HG03439 (cell line): ENCODE data around the gene RNF126.
"Not testable (repeated sequence)": the region's sequence is repeated elsewhere in the genome, so short reads cannot be mapped to it uniquely, and the experiment has no call there.

Source experiments
- ATAC-seq: cut with Tn5 transposase; IDR thresholded peaks from one replicate; pipeline ENCODE4 v1.9.1; 2021; ENCODE audit warnings: mild to moderate bottlenecking, moderate library complexity; ENCODE audit not compliant: unreplicated experiment

Gene RNF126

GRCh38 chr19:662962-663681 is at the start of gene RNF126:
Gene RNF126, minus strand, starts transcription at chr19:663214. Its CDS starts 93 bp downstream, at chr19:663121.
- ATAC-seq = peak; percentile 56

- ATAC-seq = no peak
Observed at GRCh38 chr19:711254-711653, 48.2 kb upstream of the RNF126 start.

GRCh38 chr19:710767-711166 is 47.8 kb upstream of the RNF126 start:
- ATAC-seq = no peak

DNA sequence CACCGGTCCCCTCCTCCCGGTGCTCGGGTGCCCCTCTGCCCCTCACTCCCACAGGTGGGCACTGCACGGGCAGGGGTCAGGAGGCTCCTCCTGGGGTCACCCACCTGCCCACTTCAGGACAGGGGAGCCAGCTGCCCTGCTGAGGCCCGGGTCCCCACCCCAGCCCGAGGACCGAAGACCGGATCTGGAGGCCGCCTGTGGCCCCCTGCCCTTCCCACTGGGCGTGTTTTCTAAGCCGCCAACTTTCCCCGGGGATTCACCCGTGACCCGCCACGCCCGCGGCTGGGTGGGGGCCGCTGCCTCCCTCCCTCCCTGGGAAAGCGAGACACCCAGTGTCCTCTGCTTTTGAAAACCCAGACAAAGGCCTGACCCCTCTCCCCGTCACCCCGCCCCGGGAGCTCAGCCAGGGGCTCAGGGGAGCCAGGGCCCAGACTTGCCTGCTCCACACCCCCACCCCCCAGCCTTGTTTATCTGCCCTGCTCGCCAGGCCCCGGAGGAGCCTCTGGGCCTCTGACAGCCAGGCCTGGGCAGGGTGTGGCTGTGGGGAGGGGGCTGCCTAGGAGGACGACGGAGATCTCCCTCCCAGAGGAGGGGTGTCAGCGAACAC is 47.1 kb upstream of the RNF126 start:
- no peak for ATAC-seq

DNA sequence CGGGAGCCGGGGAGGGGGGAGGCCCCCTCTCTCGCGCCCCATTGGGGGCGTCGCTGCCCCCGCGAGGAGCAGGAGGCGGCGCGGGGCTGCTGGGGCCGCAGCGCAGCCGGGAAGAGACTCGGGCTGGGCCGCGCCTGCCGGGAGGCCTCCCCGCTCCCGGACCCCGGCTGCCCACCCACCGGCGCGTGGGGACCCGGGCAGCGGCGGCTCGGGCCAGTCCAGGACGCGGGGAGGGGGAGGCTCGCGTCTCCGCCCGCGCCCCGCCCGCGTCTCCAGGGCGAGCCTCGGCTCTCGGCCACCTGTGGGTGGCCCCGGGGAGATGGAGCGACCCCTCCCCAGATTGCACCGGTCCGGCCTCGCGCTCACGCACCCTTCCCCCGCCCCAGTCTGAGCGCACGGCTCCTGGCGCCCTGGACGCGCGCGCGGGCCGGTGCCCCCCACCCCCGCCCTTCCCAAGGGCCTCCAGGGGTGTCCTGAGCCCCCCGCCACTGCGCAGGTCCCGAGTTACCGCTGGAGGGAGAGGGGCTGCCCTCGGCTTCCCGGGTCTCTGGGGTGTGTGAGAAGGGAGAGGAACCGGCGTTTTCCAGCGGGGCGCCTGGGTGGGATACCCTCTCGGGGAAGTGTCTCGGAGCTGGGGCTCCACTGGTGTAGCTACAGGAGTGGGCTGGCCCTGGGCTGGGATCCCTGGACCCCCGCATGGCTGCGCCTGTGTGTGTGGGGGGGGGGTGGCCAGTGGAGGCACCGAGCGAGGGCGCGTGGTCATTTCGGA is 46.4 kb upstream of the RNF126 start:
- no peak for ATAC-seq

DNA sequence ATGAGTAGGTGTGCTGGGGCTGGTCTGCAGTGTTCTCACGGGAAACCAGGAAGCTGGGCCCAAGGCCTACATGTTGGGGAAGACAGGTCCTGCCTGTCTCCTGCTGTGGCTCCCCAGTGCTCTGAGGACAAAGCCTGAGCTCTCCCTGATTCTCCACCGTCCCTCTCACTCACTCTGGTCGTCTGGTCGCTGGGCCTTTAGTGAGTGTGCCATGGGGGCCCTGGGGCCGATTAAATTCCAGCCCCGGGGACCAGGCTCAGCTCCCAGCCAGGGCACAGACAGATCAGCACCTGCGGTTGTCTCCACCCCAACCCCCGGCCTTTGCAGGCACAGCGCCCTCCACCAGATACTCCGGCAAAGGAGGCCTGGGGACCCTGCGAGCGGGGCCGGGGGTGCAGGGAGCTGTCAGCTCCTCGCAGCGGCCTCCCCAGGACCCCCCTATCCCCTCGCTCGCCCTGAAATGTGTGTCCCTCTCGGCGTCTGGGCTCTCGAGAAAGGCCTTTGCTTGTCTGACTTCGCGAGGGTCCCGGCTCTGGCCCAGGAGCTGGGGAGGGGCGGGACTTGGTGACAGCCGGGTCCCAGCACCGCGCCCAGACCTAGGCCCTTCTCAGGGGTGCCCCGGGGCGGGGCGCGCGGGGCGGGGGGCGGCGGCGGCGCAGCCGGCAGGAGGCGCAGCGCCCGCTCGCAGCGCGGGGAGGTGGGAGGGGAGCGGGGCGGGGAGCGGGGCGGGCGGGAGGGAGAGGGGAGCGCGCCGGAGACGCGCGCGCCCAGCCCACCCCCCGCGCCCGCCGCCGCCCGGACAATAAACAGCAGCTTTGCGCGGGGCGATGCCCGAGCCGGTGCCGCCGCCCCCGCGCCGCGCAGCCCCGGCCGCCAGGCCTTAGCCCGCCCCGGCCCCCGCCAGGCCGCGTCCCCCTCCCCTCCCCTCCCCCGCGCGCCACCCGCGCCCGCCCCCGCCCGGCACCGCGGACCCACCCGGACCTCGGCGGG is 45.4 kb upstream of the RNF126 start, which contains the start of gene PALM:
PALM (plus strand) TSS at position 782 of the 990 bp plus-strand sequence. CDS start 212 bp downstream, outside the sequence.
- ATAC-seq = no peak

- no peak for ATAC-seq
Observed at GRCh38 chr19:704447-704741, 41.4 kb upstream of the RNF126 start.

GRCh38 chr19:703651-704446 is 40.8 kb upstream of the RNF126 start:
- no peak for ATAC-seq

DNA sequence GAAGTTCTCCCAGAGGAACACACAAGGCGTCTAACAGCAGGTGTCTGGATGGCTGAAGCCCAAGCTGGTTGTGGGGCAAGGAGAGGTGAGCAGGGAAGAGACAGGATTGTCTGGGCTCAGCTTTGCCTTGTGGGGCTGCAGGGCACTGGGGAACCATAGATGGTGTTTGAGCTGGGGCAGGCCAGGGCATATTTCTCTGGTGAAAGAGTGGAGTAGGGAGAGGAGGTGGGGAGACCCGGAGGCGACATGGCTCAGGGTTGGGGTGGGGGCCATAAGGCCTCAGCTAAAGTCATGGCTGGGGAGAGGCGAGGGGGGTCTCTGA is 40.3 kb upstream of the RNF126 start:
- no peak for ATAC-seq

DNA sequence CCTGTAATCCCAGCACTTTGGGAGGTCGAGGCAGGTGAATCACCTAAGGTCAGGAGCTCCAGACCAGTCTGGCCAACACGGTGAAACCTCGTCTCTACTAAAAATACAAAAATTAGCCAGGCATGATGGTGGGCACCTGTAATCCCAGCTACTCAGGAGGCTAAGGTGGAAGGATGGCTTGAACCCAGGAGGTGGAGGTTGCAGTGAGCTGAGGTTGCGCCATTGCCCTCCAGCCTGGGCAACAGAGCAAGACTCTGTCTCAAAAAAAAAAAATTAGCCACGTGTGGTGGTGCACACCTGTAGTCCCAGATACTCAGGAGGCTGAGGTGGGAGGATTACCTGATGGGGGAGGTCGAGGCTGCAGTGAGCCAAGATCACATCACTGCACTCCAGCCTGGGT is 39.8 kb upstream of the RNF126 start:
- not testable (repeated sequence) for ATAC-seq

- ATAC-seq = not testable (repeated sequence)
Observed at GRCh38 chr19:699885-700284, 36.9 kb upstream of the RNF126 start.

DNA sequence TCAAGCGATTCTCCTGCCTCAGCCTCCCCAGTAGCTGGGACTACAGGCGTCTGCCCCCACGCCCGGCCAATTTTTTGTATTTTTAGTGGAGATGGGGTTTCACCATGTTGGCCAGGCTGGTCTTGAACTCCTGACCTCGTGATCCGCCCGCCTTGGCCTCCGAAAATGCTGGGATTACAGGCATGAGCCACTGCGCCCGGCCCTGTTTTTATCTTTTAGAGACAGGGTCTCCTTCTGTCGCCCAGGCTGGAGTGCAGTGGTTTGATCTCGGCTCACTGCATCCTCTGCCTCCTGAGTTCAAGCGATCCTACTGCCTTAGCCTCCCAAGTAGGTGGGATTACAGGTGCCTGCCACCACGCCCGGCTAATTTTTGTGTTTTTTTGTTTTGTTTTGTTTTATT is 35.5 kb upstream of the RNF126 start:
- ATAC-seq = not testable (repeated sequence)

DNA sequence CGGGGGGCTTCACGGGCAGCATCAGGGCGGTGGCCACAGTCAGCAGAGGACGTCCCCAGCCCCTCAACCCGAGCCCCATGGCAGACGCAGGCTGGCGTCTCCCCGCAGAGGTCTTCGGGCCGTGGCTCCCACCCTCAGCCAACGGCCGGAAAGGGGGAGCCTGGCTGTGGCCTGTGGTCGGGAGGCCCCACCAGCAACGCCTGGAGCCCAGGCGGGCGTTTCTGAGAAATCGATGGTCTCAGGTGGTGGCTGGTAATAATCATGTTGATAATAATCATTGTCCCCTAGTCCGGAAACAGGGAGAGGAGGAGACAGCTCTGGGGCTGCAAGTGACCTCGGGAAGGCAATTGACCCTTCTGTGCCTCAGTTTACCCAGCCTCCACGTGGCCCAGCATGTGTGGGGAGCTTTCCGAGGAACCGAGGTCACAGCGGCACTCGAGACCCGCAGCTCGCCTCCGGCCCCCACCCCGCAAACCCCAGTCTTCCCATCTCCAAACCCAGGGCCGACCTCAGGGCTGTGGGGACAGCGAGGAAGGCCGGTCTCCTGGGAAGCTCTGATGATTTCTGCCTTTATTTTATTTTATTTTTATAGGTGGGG is 32.4 kb upstream of the RNF126 start, which contains the start of gene PRSS57:
PRSS57 (minus strand) TSS at position 101 of the 598 bp plus-strand sequence; CDS start at position 79, 22 bp downstream.
- ATAC-seq = no peak

DNA sequence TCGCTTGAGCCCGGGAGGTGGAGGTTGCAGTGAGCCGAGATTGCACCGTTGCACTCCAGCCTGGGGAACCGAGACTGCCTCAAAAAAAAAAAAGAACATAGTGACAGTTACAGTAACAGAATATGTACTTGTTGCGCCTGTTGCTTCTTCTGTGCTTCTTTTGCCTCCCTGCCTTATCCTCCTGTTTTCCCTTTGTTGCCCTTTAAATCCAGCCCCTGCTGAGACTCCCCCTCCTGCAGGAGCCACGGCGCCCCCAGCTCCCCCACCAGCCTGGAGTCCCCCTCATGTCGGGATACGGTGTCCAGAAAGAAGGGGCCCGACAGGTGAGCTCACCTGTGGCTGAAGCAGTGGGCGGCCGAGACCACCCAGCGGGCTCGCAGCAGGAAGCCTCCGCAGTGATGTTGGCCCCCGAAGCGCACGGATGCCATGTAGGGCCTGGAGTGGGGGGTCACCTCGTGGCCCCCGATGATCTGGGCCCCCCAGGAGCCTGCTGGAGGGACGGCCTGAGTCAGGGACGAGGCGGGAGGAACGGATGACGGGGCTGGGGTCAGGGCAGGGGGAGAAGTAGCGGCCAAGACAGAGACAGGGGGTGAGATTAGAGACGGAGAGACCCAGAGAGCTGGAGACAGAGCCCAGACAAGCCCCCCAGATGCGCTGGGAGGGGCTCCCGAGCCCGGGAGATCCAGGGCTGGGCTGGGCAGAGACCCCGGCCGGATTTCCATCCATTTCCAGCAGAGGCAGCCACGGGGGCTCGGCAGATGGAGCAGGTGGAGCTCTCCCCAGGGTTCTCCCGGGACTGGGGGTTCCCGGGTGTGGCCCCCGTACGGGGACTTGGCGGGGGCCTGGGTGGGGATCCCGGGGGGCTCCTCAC is 31.7 kb upstream of the RNF126 start:
- no peak for ATAC-seq

DNA sequence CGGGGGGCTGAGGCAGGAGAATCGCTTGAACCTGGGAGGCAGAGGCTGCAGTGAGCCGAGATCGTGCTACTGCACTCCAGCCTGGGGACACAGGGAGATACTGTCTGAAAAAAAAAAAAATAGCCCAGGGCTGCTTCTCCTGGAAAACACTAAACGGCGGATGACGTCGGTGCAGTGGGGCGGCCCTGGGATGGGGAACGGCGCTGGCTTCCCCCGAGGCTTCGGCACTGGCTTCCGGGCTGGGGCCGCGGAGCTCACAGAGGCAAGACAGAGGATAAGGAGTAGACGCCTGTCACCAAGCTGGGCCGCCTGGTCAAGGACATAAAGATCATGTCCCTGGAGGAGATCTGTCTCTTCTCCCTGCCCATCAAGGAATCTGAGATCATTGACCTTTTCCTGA is 27.2 kb upstream of the RNF126 start:
- ATAC-seq = no peak

GRCh38 chr19:688992-689391 is 26.0 kb upstream of the RNF126 start:
- ATAC-seq = no peak

DNA sequence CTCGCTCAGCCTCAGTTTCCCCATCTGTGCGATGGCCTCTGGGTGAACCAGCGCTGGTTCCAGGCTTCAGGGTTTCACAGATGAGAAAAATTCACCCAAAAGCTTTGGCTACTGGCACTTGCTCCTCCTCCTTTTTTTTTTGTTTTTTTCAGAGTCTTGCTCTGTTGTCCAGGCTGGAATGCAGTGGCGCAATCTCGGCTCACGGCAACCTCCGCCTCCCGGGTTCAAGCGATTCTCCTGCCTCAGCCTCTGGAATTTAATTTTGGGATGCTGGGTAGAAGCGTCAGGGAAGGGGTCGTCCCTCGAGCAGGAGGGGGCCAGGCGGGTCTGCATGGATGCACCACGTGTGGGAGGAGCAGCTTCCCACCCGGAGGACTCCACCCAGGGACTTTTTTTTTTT is 25.2 kb upstream of the RNF126 start:
- no peak for ATAC-seq

GRCh38 chr19:687569-688166 is 24.7 kb upstream of the RNF126 start:
- no peak for ATAC-seq
